Measurements from ENCODE around the gene UBE2K.
"Not testable (repeated sequence)": the region's sequence is repeated elsewhere in the genome, so short reads cannot be mapped to it uniquely, and the experiment has no call there.

The UBE2K gene

DNA sequence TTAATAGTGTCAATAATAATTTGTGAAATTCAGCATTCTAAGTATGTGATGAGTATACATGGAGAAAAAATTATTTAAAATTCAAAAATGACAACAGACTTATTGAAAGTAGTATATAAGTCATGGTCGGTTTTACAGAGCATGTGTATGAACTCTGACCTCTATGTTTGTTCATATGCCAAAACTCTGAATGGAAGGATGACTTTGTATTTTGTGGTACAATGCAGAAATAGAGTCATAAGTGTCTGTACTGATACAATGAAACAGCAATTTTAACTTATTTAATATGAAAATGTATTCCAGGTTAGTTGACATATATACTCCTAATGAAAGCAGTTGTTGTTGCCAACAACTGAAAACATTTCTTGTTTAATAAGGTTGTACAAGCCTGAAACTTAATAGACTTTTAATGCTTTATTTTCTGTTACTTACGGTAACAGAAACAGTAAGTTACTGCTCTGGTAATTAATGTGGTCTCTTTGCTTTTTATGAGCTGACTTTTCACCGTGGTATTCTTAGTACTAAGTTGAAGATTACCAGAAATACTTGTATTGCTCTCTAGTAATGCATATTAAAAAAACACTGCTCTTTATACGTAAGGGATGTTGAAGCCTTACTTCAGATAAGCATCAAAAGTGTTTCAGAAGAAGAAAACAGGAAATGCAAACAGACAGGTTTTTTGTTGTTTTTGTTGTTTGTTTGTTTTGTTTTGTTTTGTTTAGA lies 1.9 kb downstream of the UBE2K start:
- no peak for TF ChIP-seq BACH2 (CRISPR knock-in tag; IDR thresholded peaks at IDR 0.05; ENCODE audit: borderline replicate concordance)
- TF ChIP-seq TCF4 (CRISPR knock-in tag; IDR thresholded peaks at IDR 0.05; ENCODE audit: borderline replicate concordance) = no peak
- no peak for TF ChIP-seq ZNF8 (CRISPR knock-in tag; IDR thresholded peaks at IDR 0.05)
- no peak for TF ChIP-seq SNAI2 (CRISPR knock-in tag; IDR thresholded peaks at IDR 0.05)
- no peak for TF ChIP-seq ZFP3 (CRISPR knock-in tag; IDR thresholded peaks at IDR 0.05)
- TF ChIP-seq ZNF70 (CRISPR knock-in tag; IDR thresholded peaks at IDR 0.05) = no peak
- TF ChIP-seq ZNF565 (CRISPR knock-in tag; conservative IDR thresholded peaks at IDR 0.05; ENCODE audit: low read depth) = no peak

DNA sequence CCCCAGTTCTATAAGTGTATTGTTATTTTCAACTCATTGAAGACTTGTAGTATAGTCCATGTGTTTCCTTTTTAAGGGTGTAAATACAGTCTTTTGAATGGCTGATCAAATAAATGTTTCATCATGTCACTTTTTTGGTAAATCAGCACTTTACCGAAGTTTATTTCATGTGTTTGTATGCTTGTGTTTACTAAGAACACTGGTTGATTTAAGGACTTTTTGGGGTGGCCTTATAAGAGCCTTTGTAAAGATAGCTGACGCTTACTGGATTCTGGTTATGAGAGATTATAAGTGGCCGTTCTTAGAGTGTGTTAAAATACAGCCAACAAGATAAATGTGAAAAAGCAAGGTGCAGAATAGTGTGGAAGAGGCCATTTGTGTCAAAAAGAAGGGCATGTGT lies 2.6 kb downstream of the UBE2K start:
- ATAC-seq = no peak
- no peak for TF ChIP-seq GLIS3 (CRISPR knock-in tag; IDR thresholded peaks at IDR 0.05)
- TF ChIP-seq, protein P1, sequence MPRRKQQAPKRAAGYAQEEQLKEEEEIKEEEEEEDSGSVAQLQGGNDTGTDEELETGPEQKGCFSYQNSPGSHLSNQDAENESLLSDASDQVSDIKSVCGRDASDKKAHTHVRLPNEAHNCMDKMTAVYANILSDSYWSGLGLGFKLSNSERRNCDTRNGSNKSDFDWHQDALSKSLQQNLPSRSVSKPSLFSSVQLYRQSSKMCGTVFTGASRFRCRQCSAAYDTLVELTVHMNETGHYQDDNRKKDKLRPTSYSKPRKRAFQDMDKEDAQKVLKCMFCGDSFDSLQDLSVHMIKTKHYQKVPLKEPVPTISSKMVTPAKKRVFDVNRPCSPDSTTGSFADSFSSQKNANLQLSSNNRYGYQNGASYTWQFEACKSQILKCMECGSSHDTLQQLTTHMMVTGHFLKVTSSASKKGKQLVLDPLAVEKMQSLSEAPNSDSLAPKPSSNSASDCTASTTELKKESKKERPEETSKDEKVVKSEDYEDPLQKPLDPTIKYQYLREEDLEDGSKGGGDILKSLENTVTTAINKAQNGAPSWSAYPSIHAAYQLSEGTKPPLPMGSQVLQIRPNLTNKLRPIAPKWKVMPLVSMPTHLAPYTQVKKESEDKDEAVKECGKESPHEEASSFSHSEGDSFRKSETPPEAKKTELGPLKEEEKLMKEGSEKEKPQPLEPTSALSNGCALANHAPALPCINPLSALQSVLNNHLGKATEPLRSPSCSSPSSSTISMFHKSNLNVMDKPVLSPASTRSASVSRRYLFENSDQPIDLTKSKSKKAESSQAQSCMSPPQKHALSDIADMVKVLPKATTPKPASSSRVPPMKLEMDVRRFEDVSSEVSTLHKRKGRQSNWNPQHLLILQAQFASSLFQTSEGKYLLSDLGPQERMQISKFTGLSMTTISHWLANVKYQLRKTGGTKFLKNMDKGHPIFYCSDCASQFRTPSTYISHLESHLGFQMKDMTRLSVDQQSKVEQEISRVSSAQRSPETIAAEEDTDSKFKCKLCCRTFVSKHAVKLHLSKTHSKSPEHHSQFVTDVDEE (CRISPR knock-in tag; IDR thresholded peaks at IDR 0.05) = no peak
- TF ChIP-seq SNAI2 (CRISPR knock-in tag; IDR thresholded peaks at IDR 0.05) = no peak
- TF ChIP-seq, protein P2, sequence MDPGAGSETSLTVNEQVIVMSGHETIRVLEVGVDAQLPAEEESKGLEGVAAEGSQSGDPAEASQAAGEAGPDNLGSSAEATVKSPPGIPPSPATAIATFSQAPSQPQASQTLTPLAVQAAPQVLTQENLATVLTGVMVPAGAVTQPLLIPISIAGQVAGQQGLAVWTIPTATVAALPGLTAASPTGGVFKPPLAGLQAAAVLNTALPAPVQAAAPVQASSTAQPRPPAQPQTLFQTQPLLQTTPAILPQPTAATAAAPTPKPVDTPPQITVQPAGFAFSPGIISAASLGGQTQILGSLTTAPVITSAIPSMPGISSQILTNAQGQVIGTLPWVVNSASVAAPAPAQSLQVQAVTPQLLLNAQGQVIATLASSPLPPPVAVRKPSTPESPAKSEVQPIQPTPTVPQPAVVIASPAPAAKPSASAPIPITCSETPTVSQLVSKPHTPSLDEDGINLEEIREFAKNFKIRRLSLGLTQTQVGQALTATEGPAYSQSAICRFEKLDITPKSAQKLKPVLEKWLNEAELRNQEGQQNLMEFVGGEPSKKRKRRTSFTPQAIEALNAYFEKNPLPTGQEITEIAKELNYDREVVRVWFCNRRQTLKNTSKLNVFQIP (CRISPR knock-in tag; IDR thresholded peaks at IDR 0.05; ENCODE audit: borderline replicate concordance, low read depth) = no peak
- TF ChIP-seq, protein P3, sequence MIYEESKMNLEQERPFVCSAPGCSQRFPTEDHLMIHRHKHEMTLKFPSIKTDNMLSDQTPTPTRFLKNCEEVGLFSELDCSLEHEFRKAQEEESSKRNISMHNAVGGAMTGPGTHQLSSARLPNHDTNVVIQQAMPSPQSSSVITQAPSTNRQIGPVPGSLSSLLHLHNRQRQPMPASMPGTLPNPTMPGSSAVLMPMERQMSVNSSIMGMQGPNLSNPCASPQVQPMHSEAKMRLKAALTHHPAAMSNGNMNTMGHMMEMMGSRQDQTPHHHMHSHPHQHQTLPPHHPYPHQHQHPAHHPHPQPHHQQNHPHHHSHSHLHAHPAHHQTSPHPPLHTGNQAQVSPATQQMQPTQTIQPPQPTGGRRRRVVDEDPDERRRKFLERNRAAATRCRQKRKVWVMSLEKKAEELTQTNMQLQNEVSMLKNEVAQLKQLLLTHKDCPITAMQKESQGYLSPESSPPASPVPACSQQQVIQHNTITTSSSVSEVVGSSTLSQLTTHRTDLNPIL (CRISPR knock-in tag; IDR thresholded peaks at IDR 0.05; ENCODE audit: low read depth) = no peak
- no peak for TF ChIP-seq ESRRG (CRISPR knock-in tag; IDR thresholded peaks at IDR 0.05)
- no peak for TF ChIP-seq CSDC2 (CRISPR knock-in tag; IDR thresholded peaks at IDR 0.05)
- no peak for TF ChIP-seq TCF4 (CRISPR knock-in tag; IDR thresholded peaks at IDR 0.05; ENCODE audit: borderline replicate concordance)
- no peak for TF ChIP-seq ZNF70 (CRISPR knock-in tag; IDR thresholded peaks at IDR 0.05)
- TF ChIP-seq, protein P4, sequence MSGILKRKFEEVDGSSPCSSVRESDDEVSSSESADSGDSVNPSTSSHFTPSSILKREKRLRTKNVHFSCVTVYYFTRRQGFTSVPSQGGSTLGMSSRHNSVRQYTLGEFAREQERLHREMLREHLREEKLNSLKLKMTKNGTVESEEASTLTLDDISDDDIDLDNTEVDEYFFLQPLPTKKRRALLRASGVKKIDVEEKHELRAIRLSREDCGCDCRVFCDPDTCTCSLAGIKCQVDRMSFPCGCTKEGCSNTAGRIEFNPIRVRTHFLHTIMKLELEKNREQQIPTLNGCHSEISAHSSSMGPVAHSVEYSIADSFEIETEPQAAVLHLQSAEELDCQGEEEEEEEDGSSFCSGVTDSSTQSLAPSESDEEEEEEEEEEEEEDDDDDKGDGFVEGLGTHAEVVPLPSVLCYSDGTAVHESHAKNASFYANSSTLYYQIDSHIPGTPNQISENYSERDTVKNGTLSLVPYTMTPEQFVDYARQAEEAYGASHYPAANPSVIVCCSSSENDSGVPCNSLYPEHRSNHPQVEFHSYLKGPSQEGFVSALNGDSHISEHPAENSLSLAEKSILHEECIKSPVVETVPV (CRISPR knock-in tag; IDR thresholded peaks at IDR 0.05) = no peak
- no peak for TF ChIP-seq PPARA (CRISPR knock-in tag; IDR thresholded peaks at IDR 0.05; ENCODE audit: borderline replicate concordance)
- no peak for TF ChIP-seq RARB (CRISPR knock-in tag; IDR thresholded peaks at IDR 0.05)
- TF ChIP-seq ZNF565 (CRISPR knock-in tag; conservative IDR thresholded peaks at IDR 0.05; ENCODE audit: low read depth) = no peak
- no peak for TF ChIP-seq ISL1 (CRISPR knock-in tag; IDR thresholded peaks at IDR 0.05)
- TF ChIP-seq OSR1 (CRISPR knock-in tag; IDR thresholded peaks at IDR 0.05) = no peak
- TF ChIP-seq ZC3H10 (CRISPR knock-in tag; IDR thresholded peaks at IDR 0.05) = no peak

More for the DNA sequence above, 1.9 kb downstream of the UBE2K start:
- no peak for ATAC-seq

DNA sequence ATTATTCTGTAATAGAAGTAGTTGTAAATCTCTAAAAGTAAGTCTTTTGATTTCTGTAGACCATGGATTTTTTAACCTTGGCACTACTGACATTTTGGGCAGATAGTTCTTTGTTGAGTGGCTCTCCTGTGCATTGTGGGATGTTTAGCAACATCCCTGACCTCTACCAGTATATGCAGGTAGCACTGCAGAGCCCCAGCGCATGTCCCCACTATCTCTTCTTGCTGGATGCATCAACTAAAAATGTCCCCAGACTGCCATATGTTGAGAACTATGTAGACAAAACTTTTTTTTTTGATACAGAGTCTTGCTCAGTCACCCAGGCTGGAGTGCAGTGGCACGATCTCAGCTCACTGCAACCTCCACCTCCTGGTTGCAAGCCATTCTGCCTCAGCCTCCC lies 4.8 kb downstream of the UBE2K start:
- no peak for ATAC-seq
- TF ChIP-seq ZC3H10 (CRISPR knock-in tag; IDR thresholded peaks at IDR 0.05) (no peak), RARB (CRISPR knock-in tag; IDR thresholded peaks at IDR 0.05) (no peak), ZNF70 (CRISPR knock-in tag; IDR thresholded peaks at IDR 0.05) (no peak)
- TF ChIP-seq, protein P3 (CRISPR knock-in tag; IDR thresholded peaks at IDR 0.05; ENCODE audit: low read depth) = no peak

DNA sequence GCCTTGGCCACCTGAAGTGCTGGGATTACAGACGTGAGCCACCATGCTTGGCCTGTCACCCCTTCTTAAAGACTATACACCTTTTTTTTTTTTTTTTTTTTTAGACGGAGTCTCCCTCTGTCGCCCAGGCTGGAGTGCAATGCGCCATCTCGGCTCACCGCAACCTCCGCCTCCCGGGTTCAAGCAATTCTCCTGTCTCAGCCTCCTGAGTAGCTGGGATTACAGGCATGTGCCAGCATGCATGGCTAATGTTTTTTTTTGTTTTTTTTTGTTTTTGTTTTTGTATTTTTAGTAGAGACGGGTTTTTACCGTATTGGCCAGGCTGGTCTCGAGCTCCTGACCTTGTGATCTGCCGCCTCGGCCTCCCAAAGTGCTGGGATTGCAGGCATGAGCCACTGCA lies 6.9 kb downstream of the UBE2K start:
- not testable (repeated sequence) for ATAC-seq
